Hepatocyte (in vitro differentiated cells): Measurements from ENCODE around the gene GPSM3.

Experiments
- EZH2 ChIP-seq: fragments of 200-600 bp; sonication (generic); IDR thresholded peaks from 2 replicates; pipeline ENCODE4 v1.6.1; 2016; ENCODE audit warnings: antibody characterized with exemption, mild to moderate bottlenecking, borderline replicate concordance
- EZH2phosphoT487 ChIP-seq: fragments of 200-600 bp; sonication (generic); IDR thresholded peaks from one replicate; pipeline ENCODE4 v1.6.1; 2018; ENCODE audit warnings: antibody characterized with exemption, mild to moderate bottlenecking, low read depth, moderate library complexity; ENCODE audit not compliant: unreplicated experiment, severe bottlenecking
- TF ChIP-seq, protein P1 (sequence below): fragments of 200-600 bp; sonication (generic); IDR thresholded peaks from 2 replicates; pipeline ENCODE4 v1.5.1; 2016; ENCODE audit warnings: antibody characterized with exemption, mild to moderate bottlenecking; ENCODE audit not compliant: poor library complexity

- no peak for TF ChIP-seq EZH2
- TF ChIP-seq, protein P1, sequence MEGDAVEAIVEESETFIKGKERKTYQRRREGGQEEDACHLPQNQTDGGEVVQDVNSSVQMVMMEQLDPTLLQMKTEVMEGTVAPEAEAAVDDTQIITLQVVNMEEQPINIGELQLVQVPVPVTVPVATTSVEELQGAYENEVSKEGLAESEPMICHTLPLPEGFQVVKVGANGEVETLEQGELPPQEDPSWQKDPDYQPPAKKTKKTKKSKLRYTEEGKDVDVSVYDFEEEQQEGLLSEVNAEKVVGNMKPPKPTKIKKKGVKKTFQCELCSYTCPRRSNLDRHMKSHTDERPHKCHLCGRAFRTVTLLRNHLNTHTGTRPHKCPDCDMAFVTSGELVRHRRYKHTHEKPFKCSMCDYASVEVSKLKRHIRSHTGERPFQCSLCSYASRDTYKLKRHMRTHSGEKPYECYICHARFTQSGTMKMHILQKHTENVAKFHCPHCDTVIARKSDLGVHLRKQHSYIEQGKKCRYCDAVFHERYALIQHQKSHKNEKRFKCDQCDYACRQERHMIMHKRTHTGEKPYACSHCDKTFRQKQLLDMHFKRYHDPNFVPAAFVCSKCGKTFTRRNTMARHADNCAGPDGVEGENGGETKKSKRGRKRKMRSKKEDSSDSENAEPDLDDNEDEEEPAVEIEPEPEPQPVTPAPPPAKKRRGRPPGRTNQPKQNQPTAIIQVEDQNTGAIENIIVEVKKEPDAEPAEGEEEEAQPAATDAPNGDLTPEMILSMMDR: no peak
- TF ChIP-seq EZH2phosphoT487: no peak
Measured at GRCh38 chr6:32215617-32216016, 23.2 kb upstream of the GPSM3 start.
